HG02852 (cell line): ENCODE measurements around the gene ECE2.
A peak's percentile ranks its signal among the peaks of the same experiment; 100 is the strongest.

Source experiments
- ATAC-seq: cut with Tn5 transposase; IDR thresholded peaks from one replicate; pipeline ENCODE4 v1.9.1; 2021; ENCODE audit warnings: mild to moderate bottlenecking, moderate library complexity; ENCODE audit not compliant: unreplicated experiment

ECE2 gene

DNA sequence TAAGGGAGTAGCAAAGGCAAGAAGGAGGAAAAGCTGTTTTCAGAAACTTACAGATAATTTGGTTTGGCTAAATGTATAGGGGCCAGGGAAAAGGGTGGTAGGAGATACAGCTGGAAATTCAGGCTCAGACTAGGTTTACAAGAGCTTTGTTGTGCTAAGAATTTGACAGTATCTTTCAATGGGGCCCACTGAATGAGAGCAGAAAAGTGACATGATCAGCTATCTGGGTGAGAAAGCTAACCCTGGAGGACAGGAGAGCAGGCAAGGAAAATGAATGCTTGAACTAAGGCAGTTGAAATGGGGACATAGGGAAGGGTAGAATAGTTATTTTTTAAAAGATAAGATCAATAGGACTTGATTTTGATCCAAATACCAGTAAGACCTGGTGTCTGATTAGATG is 35.8 kb downstream of the ECE2 start:
- ATAC-seq: no peak

- ATAC-seq: peak; percentile 87
Measured at GRCh38 chr3:184314363-184314699, 38.5 kb downstream of the ECE2 start, which contains the start of gene EIF4G1. Gene EIF4G1, plus strand, starts transcription at chr3:184314606. Its CDS starts 1,191 bp downstream, at chr3:184315797.

DNA sequence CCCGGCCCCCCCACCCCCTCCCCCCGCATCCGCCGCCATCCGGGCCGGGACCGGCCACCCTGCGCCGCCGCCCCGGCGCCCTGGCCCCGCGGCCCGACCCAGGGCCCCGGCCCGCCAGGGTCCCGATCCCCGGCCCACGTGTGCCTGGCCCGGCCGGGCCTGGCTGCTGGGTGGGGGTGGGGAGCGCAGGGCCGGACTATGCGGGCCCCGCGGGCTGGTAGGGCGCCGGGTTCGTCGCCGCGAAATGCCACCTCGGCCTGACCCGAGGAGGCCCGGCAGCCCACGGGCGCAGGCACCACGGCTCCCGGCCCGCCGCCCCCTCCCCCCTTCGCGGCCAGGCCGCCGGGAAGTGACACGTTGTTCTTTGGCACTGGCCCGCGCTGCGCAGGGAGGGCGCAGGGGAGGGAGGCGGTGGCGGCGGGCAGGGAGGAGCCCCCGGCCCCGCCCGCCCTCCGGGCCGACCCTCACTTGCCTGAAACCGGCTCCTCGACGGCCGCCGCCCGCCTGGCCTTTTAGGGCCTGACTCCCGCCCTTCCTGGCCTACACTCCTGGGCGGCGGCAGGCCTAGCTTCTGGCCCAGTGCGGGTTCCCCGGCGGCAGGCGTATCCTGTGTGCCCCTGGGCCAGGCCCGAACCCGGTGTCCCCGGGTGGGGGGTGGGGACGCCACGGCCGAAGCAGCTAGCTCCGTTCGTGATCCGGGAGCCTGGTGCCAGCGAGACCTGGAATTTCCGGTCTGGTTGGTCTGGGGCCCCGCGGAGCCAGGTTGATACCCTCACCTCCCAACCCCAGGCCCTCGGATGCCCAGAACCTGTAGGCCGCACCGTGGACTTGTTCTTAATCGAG is 39.1 kb downstream of the ECE2 start:
- peak; percentile 42 for ATAC-seq

DNA sequence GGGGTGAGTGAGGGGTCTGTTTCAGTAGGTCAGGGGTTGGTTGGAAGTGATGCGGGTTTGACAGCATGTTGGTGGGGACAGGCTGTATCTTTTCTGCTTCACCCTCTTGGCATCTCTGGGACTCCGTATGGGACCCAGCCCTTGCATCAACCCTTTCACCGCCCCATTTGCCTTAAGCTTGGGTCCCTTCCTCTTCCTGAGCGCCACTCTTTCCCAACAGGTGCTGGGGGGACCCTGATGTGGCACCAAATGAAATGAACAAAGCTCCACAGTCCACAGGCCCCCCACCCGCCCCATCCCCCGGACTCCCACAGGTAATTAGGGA is 39.7 kb downstream of the ECE2 start:
- peak; percentile 2 for ATAC-seq

- ATAC-seq: no peak
Measured at GRCh38 chr3:184315871-184316661, 40.2 kb downstream of the ECE2 start.

- ATAC-seq: no peak
Measured at GRCh38 chr3:184316792-184317191, 41.0 kb downstream of the ECE2 start.

GRCh38 chr3:184317201-184317600 is 41.4 kb downstream of the ECE2 start:
- no peak for ATAC-seq

GRCh38 chr3:184320104-184320445 is 44.3 kb downstream of the ECE2 start:
- no peak for ATAC-seq

GRCh38 chr3:184321666-184322065 is 45.8 kb downstream of the ECE2 start:
- ATAC-seq: no peak

- no peak for ATAC-seq
Measured at GRCh38 chr3:184322731-184323487, 47.1 kb downstream of the ECE2 start.

- ATAC-seq: no peak
Measured at GRCh38 chr3:184323696-184324095, 47.9 kb downstream of the ECE2 start.

DNA sequence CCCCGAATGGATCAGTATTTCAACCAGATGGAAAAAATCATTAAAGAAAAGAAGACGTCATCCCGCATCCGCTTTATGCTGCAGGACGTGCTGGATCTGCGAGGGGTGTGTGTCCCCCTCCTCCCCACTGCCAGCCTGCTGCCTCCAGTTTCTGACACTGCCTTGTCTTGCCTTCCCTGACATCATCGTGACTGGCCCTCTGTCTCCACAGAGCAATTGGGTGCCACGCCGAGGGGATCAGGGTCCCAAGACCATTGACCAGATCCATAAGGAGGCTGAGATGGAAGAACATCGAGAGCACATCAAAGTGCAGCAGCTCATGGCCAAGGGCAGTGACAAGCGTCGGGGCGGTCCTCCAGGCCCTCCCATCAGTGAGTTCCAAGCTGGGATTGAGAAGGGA is 49.4 kb downstream of the ECE2 start:
- ATAC-seq: no peak

DNA sequence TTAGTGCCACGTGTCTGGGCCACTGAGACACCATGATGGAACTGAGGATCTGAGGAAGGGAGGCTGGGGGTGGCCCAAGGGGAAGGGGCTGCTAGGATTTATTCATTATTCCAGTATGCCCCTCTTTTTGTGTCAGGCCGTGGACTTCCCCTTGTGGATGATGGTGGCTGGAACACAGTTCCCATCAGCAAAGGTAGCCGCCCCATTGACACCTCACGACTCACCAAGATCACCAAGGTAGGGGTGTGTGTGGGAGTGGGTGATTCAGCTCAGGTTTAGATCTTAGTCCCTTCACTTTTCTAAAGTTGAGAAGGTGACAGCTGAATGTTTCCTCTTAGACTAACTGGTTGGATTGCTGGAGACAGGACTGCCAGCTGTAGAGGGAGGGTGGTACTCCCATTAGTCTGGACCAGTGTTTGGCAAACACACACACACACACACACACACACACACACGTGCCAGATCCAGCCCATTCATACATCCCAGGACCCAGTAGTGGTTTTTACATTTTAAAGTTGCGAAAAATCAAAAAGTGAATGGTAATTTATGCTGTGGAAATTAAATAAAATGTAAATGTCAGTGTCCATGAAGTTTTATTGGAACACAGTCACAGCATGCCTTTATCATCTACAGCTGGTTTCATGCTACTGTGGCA is 50.0 kb downstream of the ECE2 start:
- ATAC-seq: no peak

DNA sequence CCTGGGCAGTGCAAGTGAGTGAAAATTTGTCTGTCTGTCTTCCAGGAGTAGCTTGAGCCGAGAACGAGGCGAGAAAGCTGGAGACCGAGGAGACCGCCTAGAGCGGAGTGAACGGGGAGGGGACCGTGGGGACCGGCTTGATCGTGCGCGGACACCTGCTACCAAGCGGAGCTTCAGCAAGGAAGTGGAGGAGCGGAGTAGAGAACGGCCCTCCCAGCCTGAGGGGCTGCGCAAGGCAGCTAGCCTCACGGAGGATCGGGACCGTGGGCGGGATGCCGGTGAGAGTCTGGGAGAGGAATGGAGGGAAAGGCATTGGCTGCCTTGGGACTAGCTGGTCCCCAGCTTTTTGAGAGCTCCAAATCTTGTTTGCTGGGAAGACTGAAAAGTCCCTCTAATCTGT is 51.3 kb downstream of the ECE2 start:
- ATAC-seq: no peak

- no peak for ATAC-seq
Measured at GRCh38 chr3:184328516-184328915, 52.7 kb downstream of the ECE2 start.

DNA sequence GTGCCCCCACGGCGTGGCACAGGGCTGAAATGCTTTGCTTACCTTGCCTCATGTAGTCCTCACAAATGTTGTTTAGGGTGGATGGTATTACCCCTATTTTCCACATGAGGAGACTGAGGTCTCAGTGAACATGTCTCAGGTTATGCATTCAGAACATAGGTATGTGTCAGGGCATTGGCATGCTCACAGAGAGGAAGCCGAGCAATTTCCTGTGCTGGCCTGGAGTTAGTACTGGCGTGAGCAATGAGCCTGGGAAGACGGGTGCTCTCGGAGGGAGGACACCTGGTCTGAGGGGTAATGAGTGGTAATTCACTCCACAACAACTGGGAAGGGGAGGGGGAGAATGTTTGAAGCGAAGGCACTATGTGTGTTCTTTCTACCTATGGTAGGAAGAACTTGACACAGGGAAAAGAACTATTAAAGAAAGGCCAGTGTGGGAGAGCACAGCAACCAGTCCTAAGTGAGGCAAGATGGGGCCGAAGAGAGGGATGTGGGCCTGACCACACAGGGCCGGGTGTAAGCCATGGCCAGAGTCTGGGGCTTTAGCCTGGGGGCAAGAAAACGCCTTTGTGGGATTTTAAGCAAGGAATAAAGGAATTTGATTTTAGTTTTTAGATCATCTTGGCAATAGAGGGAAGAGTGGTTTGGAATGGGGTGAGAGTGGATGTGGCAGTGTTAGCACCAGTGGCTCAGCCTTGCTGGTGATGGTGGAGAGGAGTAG is 56.7 kb downstream of the ECE2 start:
- ATAC-seq: no peak

GRCh38 chr3:184333190-184333589 is 57.4 kb downstream of the ECE2 start:
- ATAC-seq: no peak

DNA sequence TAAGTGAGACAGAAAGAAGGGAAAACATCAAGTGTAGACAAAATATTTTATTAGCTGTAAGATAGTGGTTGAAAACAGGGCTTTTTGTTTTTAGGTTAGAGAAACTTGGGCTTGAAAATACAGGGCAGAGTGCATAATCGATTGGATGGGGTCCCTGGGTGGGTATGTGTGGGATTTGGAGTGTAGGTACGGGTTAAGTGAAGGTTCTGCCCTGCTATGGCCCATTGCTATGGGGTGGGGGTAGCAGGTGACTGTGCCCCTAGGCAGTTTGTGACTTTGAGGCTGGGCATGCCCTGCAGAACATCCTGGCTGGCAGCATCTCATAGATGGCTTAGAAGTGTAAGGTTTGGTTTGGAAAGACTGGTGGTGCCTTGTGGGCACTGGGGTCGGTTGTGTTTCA is 57.9 kb downstream of the ECE2 start:
- ATAC-seq: no peak

- ATAC-seq: no peak
Measured at GRCh38 chr3:184334470-184335158, 58.8 kb downstream of the ECE2 start.

DNA sequence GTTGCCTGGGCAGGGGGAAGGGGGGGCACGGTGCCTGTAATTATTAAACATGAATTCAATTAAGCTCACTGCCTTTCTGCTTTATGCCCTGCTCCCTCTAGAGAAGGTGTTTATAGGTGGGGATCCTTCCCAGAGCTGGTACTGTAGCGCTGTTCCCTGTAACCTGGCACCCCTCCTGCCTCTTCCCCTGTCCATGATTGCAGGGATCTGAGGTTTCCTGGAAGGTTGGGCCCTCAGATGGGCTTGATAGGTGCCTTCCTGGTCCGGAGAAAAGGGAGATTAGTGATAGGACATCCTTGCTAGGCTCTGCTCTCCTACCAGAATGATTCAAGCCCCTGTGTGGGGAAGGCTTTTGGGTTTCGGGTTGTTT is 59.5 kb downstream of the ECE2 start:
- peak; percentile 6 for ATAC-seq
